CD8-positive, alpha-beta memory T cell (primary cell): ENCODE data around the gene PPP1R1C. TPM values are rescaled to one million over a fixed set of nuclear protein-coding genes. Genes with fewer than 3 reads are reported as not detected.
"Not testable (repeated sequence)": the region's sequence is repeated elsewhere in the genome, so short reads cannot be mapped to it uniquely, and the experiment has no call there.

ENCODE experiments used
- CTCF ChIA-PET: fragments of 350-600 bp; sonication (Branson Sonifier 250); formaldehyde crosslinking; loops from one replicate; lab custom pipeline; 2021; ENCODE audit warnings: antibody characterized with exemption; lab: Charles Lee
- POLR2A ChIA-PET: fragments of 350-600 bp; sonication (Branson Sonifier 250); formaldehyde crosslinking; loops from one replicate; lab custom pipeline; 2021; ENCODE audit warnings: antibody characterized with exemption; lab: Charles Lee
- DNase-seq, 5 donors: peaks; one replicate each; pipeline versions ENCODE4 v3.0.0 to v3.0.0-alpha.2; 2020 to 2022; ENCODE audit warnings: mixed read lengths in 1 of 5
- H3K27ac ChIP-seq: one replicate; pipeline ENCODE4 v1.7.0; 2013; ENCODE audit warnings: low read depth, mild to moderate bottlenecking, low read length, moderate library complexity
- H3K27me3 ChIP-seq: 2 replicates; pipeline ENCODE4 v1.7.0; 2013; ENCODE audit warnings: low read length, mild to moderate bottlenecking; ENCODE audit not compliant: insufficient read depth, poor library complexity, severe bottlenecking
- H3K36me3 ChIP-seq: 2 replicates; pipeline ENCODE4 v1.7.0; 2013; ENCODE audit warnings: mild to moderate bottlenecking, low read length, moderate library complexity; ENCODE audit not compliant: insufficient read depth
- H3K4me1 ChIP-seq: 2 replicates; pipeline ENCODE4 v1.7.0; 2013; ENCODE audit warnings: mild to moderate bottlenecking, low read length, moderate library complexity; ENCODE audit not compliant: insufficient read depth
- H3K4me3 ChIP-seq: 2 replicates; pipeline ENCODE4 v1.7.0; 2013; ENCODE audit warnings: mild to moderate bottlenecking, low read length
- H3K9me3 ChIP-seq: 2 replicates; pipeline ENCODE4 v1.7.0; 2013; ENCODE audit warnings: mild to moderate bottlenecking, low read length
- H3K27ac Mint-ChIP-seq, 8 donors: one replicate each; pipeline ENCODE4 v1.8.0; 2020 to 2021; ENCODE audit warnings: mixed read lengths in 8 of 8, mild to moderate bottlenecking in 6 of 8, inconsistent platforms in 3 of 8, moderate library complexity in 3 of 8
- H3K27me3 Mint-ChIP-seq, 2 donors: one replicate each; pipeline ENCODE4 v1.8.0; 2020 to 2021; ENCODE audit warnings: mixed read lengths in 2 of 2, mild to moderate bottlenecking in 1 of 2, moderate library complexity in 1 of 2
- H3K36me3 Mint-ChIP-seq, 3 donors: one replicate each; pipeline ENCODE4 v1.8.0; 2020 to 2021; ENCODE audit warnings: mixed read lengths in 3 of 3, inconsistent platforms in 1 of 3, mild to moderate bottlenecking in 1 of 3
- H3K4me1 Mint-ChIP-seq, 3 donors: one replicate each; pipeline ENCODE4 v1.8.0; 2020 to 2021; ENCODE audit warnings: mixed read lengths in 3 of 3, inconsistent platforms in 1 of 3, mild to moderate bottlenecking in 1 of 3
- H3K4me3 Mint-ChIP-seq, 7 donors: one replicate each; pipeline ENCODE4 v1.8.0; 2020 to 2021; ENCODE audit warnings: mixed read lengths in 7 of 7, mild to moderate bottlenecking in 6 of 7, moderate library complexity in 4 of 7, inconsistent platforms in 2 of 7
- H3K9me3 Mint-ChIP-seq, 5 donors: one replicate each; pipeline ENCODE4 v1.8.0; 2020 to 2022; ENCODE audit warnings: mixed read lengths in 5 of 5, mild to moderate bottlenecking in 3 of 5, moderate library complexity in 2 of 5, inconsistent platforms in 1 of 5
- polyA plus RNA-seq: library from polyadenylated mRNA; unstranded; fragments of 300-500 nt; fragmentation: Illumina TruSeq; gene quantifications from one replicate; pipeline ENCODE4 v1.2.3, GENCODE V29; 2021
- total RNA-seq, 2 experiments: library from RNA; stranded (reverse); gene quantifications; one replicate each; pipeline ENCODE4 v1.2.3, GENCODE V29; 2021

Gene PPP1R1C
- total and polyA plus RNA-seq, 3 experiments from 2014 or later: not detected

GRCh38 chr2:181958726-181959125 is 26.9 kb upstream of the PPP1R1C start:
- no peak for DNase-seq
- Histone ChIP-seq H3K27me3 (peaks cover 3% of the 10 kb centered on the region), H3K27ac (no peak overlapping the region), H3K9me3 (no peaks in the 10 kb centered on the region), H3K4me3 (no peak overlapping the region), H3K36me3 (no peaks in the 10 kb centered on the region), H3K4me1 (peaks cover 4% of the 10 kb centered on the region)
- ChIA-PET POLR2A (no interaction called here), CTCF (no interaction called here)
- Mint-ChIP-seq H3K4me3 (no peak overlapping the region), H3K27ac (no peak overlapping the region), H3K4me1 (peaks cover 7 to 13% (median 12%) of the 10 kb centered on the region in 3 donors), H3K36me3 (peaks cover 0 to 2% (median 0%) of the 10 kb centered on the region in 3 donors), H3K9me3 (no peaks in the 10 kb centered on the region), H3K27me3 (peaks cover 9 to 42% of the 10 kb centered on the region in 2 donors)

GRCh38 chr2:181959508-181959907 is 26.1 kb upstream of the PPP1R1C start:
- Mint-ChIP-seq H3K4me1 (peaks cover 1 to 5% (median 4%) of the 10 kb centered on the region in 3 donors), H3K4me3 (no peak overlapping the region), H3K27ac (no peak overlapping the region), H3K9me3 (no peaks in the 10 kb centered on the region), H3K27me3 (peaks cover 9 to 40% of the 10 kb centered on the region in 2 donors), H3K36me3 (peaks cover 0 to 2% (median 0%) of the 10 kb centered on the region in 3 donors)
- ChIA-PET CTCF (no interaction called here), POLR2A (interaction anchor here (0.7 kb wide), 1 partner anchor 63 kb away, joined by 3 read pairs; no protein-coding TSS in a partner anchor)
- no peak for DNase-seq
- H3K27ac ChIP-seq: no peak overlapping the region
- H3K4me1 ChIP-seq: no peaks in the 10 kb centered on the region
- no peaks in the 10 kb centered on the region for H3K36me3 ChIP-seq
- H3K27me3 ChIP-seq: peaks cover 3% of the 10 kb centered on the region
- H3K9me3 ChIP-seq: no peaks in the 10 kb centered on the region
- H3K4me3 ChIP-seq: no peak overlapping the region

- CTCF ChIA-PET, H3K27ac ChIP-seq, DNase-seq, H3K27me3 ChIP-seq, H3K36me3 ChIP-seq, H3K4me1 Mint-ChIP-seq, H3K4me3 ChIP-seq, H3K4me3 Mint-ChIP-seq, H3K36me3 Mint-ChIP-seq, H3K9me3 ChIP-seq, POLR2A ChIA-PET, H3K27ac Mint-ChIP-seq, H3K4me1 ChIP-seq: not testable (repeated sequence)
- peaks cover 11 to 38% of the 10 kb centered on the region in 2 donors for H3K27me3 Mint-ChIP-seq
- H3K9me3 Mint-ChIP-seq: peaks cover 0 to 10% (median 0%) of the 10 kb centered on the region in 5 donors
Measured at GRCh38 chr2:181961167-181961566, 24.5 kb upstream of the PPP1R1C start.

- Mint-ChIP-seq H3K9me3 (peaks cover 0 to 10% (median 0%) of the 10 kb centered on the region in 5 donors), H3K36me3 (peaks cover 0 to 2% (median 0%) of the 10 kb centered on the region in 3 donors), H3K4me1 (no peaks in the 10 kb centered on the region), H3K27me3 (peaks cover 9 to 40% of the 10 kb centered on the region in 2 donors), H3K27ac (no peak overlapping the region), H3K4me3 (no peak overlapping the region)
- DNase-seq: no peak
- ChIA-PET CTCF (no interaction called here), POLR2A (no interaction called here)
- Histone ChIP-seq H3K4me1 (no peaks in the 10 kb centered on the region), H3K4me3 (no peak overlapping the region), H3K27me3 (peaks cover 3% of the 10 kb centered on the region), H3K36me3 (no peaks in the 10 kb centered on the region), H3K9me3 (no peaks in the 10 kb centered on the region), H3K27ac (no peak overlapping the region)
Measured at GRCh38 chr2:181962142-181962541, 23.5 kb upstream of the PPP1R1C start.

GRCh38 chr2:181970160-181970794 is 15.4 kb upstream of the PPP1R1C start:
- DNase-seq: no peak
- Mint-ChIP-seq H3K4me1 (no peaks in the 10 kb centered on the region), H3K4me3 (no peak overlapping the region), H3K9me3 (peaks cover 0 to 9% (median 7%) of the 10 kb centered on the region in 5 donors), H3K27ac (no peak overlapping the region), H3K27me3 (peaks cover 11 to 55% of the 10 kb centered on the region in 2 donors), H3K36me3 (no peaks in the 10 kb centered on the region)
- no peak overlapping the region for H3K27ac ChIP-seq
- POLR2A ChIA-PET: no interaction called here
- no peak overlapping the region for H3K4me3 ChIP-seq
- H3K36me3 ChIP-seq: no peaks in the 10 kb centered on the region
- no peaks in the 10 kb centered on the region for H3K4me1 ChIP-seq
- H3K9me3 ChIP-seq: no peaks in the 10 kb centered on the region
- CTCF ChIA-PET: no interaction called here
- H3K27me3 ChIP-seq: no peaks in the 10 kb centered on the region

- POLR2A ChIA-PET: no interaction called here
- DNase-seq: no peak
Measured at GRCh38 chr2:181971032-181971431, 14.6 kb upstream of the PPP1R1C start.

GRCh38 chr2:181972431-181973170 is 13.1 kb upstream of the PPP1R1C start:
- no peaks in the 10 kb centered on the region for H3K4me1 Mint-ChIP-seq
- H3K9me3 Mint-ChIP-seq: peaks cover 0 to 7% (median 4%) of the 10 kb centered on the region in 5 donors
- no peaks in the 10 kb centered on the region for H3K36me3 Mint-ChIP-seq
- H3K27me3 Mint-ChIP-seq: peaks cover 11 to 49% of the 10 kb centered on the region in 2 donors
- Histone ChIP-seq H3K36me3 (no peaks in the 10 kb centered on the region), H3K4me3 (no peak overlapping the region), H3K27ac (no peak overlapping the region), H3K9me3 (no peaks in the 10 kb centered on the region), H3K27me3 (no peaks in the 10 kb centered on the region), H3K4me1 (no peaks in the 10 kb centered on the region)
- H3K4me3 Mint-ChIP-seq: no peak overlapping the region
- no peak for DNase-seq
- H3K27ac Mint-ChIP-seq: no peak overlapping the region
- ChIA-PET POLR2A (no interaction called here), CTCF (interaction anchor here (0.6 kb wide), 1 partner anchor 315 kb away, joined by 4 read pairs; no protein-coding TSS in a partner anchor)

More at GRCh38 chr2:181971032-181971431, 14.6 kb upstream of the PPP1R1C start:
- Mint-ChIP-seq H3K36me3 (no peaks in the 10 kb centered on the region), H3K4me1 (no peaks in the 10 kb centered on the region), H3K27me3 (peaks cover 11 to 55% of the 10 kb centered on the region in 2 donors), H3K4me3 (no peak overlapping the region), H3K27ac (no peak overlapping the region), H3K9me3 (peaks cover 0 to 8% (median 4%) of the 10 kb centered on the region in 5 donors)
- Histone ChIP-seq H3K9me3 (no peaks in the 10 kb centered on the region), H3K4me3 (no peak overlapping the region), H3K27ac (no peak overlapping the region), H3K36me3 (no peaks in the 10 kb centered on the region), H3K4me1 (no peaks in the 10 kb centered on the region), H3K27me3 (no peaks in the 10 kb centered on the region)
- CTCF ChIA-PET: no interaction called here

GRCh38 chr2:181973171-181973783 is 12.4 kb upstream of the PPP1R1C start:
- H3K4me1 ChIP-seq: no peaks in the 10 kb centered on the region
- H3K27me3 Mint-ChIP-seq: peaks cover 11 to 45% of the 10 kb centered on the region in 2 donors
- DNase-seq: no peak
- no peak overlapping the region for H3K4me3 Mint-ChIP-seq
- H3K36me3 ChIP-seq: no peaks in the 10 kb centered on the region
- H3K27ac Mint-ChIP-seq: no peak overlapping the region
- H3K9me3 Mint-ChIP-seq: peaks cover 0 to 7% (median 4%) of the 10 kb centered on the region in 5 donors
- ChIA-PET CTCF (interaction anchor here (0.6 kb wide), 1 partner anchor 315 kb away, joined by 4 read pairs; no protein-coding TSS in a partner anchor), POLR2A (no interaction called here)
- no peaks in the 10 kb centered on the region for H3K36me3 Mint-ChIP-seq
- H3K4me3 ChIP-seq: no peak overlapping the region
- no peaks in the 10 kb centered on the region for H3K9me3 ChIP-seq
- H3K4me1 Mint-ChIP-seq: no peaks in the 10 kb centered on the region
- no peaks in the 10 kb centered on the region for H3K27me3 ChIP-seq
- H3K27ac ChIP-seq: no peak overlapping the region
